H1 (cell line): ENCODE results near the gene E2F1. TPM values are rescaled to one million over a fixed set of nuclear protein-coding genes. Genes with fewer than 3 reads are reported as not detected.

ENCODE experiments used
- CTCF ChIA-PET: fragments of 300-600 bp; sonication (Branson Sonifier 250); formaldehyde crosslinking; loops from one replicate; lab custom pipeline; 2021; ENCODE audit not compliant: partially characterized antibody; lab: Charles Lee
- POLR2A ChIA-PET: fragments of 300-600 bp; sonication (Branson Sonifier 250); formaldehyde crosslinking; loops from one replicate; lab custom pipeline; 2021; ENCODE audit warnings: inconsistent platforms; ENCODE audit not compliant: partially characterized antibody; lab: Charles Lee
- DNase-seq, 2 experiments: peaks; one replicate each; pipeline versions ENCODE4 v3.0.0 to v3.0.0-alpha.2; 2010 to 2022; ENCODE audit warnings: low spot score in 2 of 2, low read depth in 1 of 2, mixed read lengths in 1 of 2
- FAIRE-seq: peaks from 2 replicates; lab custom pipeline; 2011; peaks lifted over from hg19 to GRCh38; lab: Jason Lieb, UNC
- H2AFZ ChIP-seq: 2 replicates; pipeline ENCODE4 v1.8.1; 2012; ENCODE audit warnings: low read length, inconsistent platforms
- H2AK5ac ChIP-seq: 2 replicates; pipeline ENCODE4 v1.6.1; 2013; ENCODE audit warnings: low read depth, low read length
- H2BK120ac ChIP-seq: replicated peaks from 2 replicates; pipeline ENCODE3; 2013; ENCODE audit warnings: low read depth, low read length, inconsistent platforms
- H2BK12ac ChIP-seq: 2 replicates; pipeline ENCODE4 v1.6.1; 2013; ENCODE audit warnings: low read depth, low read length
- H2BK15ac ChIP-seq: 2 replicates; pipeline ENCODE4 v1.6.1; 2013; ENCODE audit warnings: low read length
- H2BK20ac ChIP-seq: 2 replicates; pipeline ENCODE4 v1.6.1; 2013; ENCODE audit warnings: low read length
- H2BK5ac ChIP-seq: 2 replicates; pipeline ENCODE4 v1.6.1; 2013; ENCODE audit warnings: low read depth, low read length
- H3K14ac ChIP-seq: 2 replicates; pipeline ENCODE4 v1.6.1; 2013; ENCODE audit warnings: inconsistent platforms; ENCODE audit not compliant: insufficient read length
- H3K18ac ChIP-seq: 2 replicates; pipeline ENCODE4 v1.6.1; 2013; ENCODE audit warnings: low read length; ENCODE audit errors: extremely low read depth
- H3K23ac ChIP-seq: 2 replicates; pipeline ENCODE4 v1.6.1; 2013; ENCODE audit warnings: inconsistent platforms; ENCODE audit not compliant: insufficient read length
- H3K23me2 ChIP-seq: 2 replicates; pipeline ENCODE4 v1.6.1; 2013; ENCODE audit warnings: low read depth, low read length
- H3K27ac ChIP-seq: 2 replicates; pipeline ENCODE4 v1.6.1; 2011; ENCODE audit warnings: low read depth, low read length, inconsistent platforms
- H3K27me3 ChIP-seq, 4 experiments: replicated peaks in 1 of 4; 1 replicate in 1 of 4; 2 replicates in 3 of 4; pipeline versions ENCODE4 v1.6.1 to v1.8.1; 2011 to 2013; ENCODE audit warnings: low read length in 3 of 4, mild to moderate bottlenecking in 3 of 4, inconsistent platforms in 2 of 4, mixed read lengths in 2 of 4, moderate library complexity in 1 of 4; ENCODE audit not compliant: control insufficient read depth in 3 of 4, insufficient read depth in 3 of 4; ENCODE audit errors: extremely low read depth in 1 of 4
- H3K36me3 ChIP-seq, 4 experiments: 2 replicates each; pipeline versions ENCODE4 v1.6.1 to v1.8.1; 2011 to 2013; ENCODE audit warnings: mild to moderate bottlenecking in 4 of 4, low read length in 3 of 4, moderate library complexity in 2 of 4, control low read depth in 1 of 4, inconsistent platforms in 1 of 4; ENCODE audit not compliant: insufficient read depth in 4 of 4, control insufficient read depth in 2 of 4
- H3K4ac ChIP-seq: replicated peaks from 2 replicates; pipeline ENCODE3; 2013; ENCODE audit warnings: low read length, low read depth, mixed read lengths, inconsistent platforms; ENCODE audit not compliant: insufficient read length
- H3K4me1 ChIP-seq, 4 experiments: replicated peaks in 1 of 4; 1 replicate in 1 of 4; 2 replicates in 3 of 4; pipeline versions ENCODE4 v1.6.1 to v1.8.1; 2011 to 2013; ENCODE audit warnings: low read length in 3 of 4, inconsistent platforms in 2 of 4, mixed read lengths in 1 of 4; ENCODE audit not compliant: insufficient read depth in 4 of 4, control insufficient read depth in 3 of 4
- H3K4me2 ChIP-seq, 2 experiments: 2 replicates each; pipeline versions ENCODE4 v1.6.1 to v1.8.1; 2011 to 2013; ENCODE audit warnings: low read depth in 2 of 2, low read length in 2 of 2, control low read depth in 1 of 2, inconsistent platforms in 1 of 2, mild to moderate bottlenecking in 1 of 2; ENCODE audit not compliant: insufficient read depth in 1 of 2
- H3K4me3 ChIP-seq, 4 experiments: fragments of 200-600, 300-600 bp in 1 of 4; sonication (generic), shearing (Covaris generic), sonication (Bioruptor Twin) in 1 of 4; 2 replicates each; pipeline versions ENCODE4 v1.5.1 to v1.8.1; 2011 to 2016; ENCODE audit warnings: low read length in 4 of 4, low read depth in 3 of 4, control low read depth in 2 of 4, inconsistent platforms in 2 of 4, mild to moderate bottlenecking in 2 of 4, mixed read lengths in 1 of 4, moderate library complexity in 1 of 4; ENCODE audit not compliant: insufficient read depth in 2 of 4; ENCODE audit errors: extremely low read depth in 1 of 4
- H3K56ac ChIP-seq: replicated peaks from 2 replicates; pipeline ENCODE3; 2013; ENCODE audit warnings: low read depth, mild to moderate bottlenecking, mixed read lengths, low read length, inconsistent platforms; ENCODE audit not compliant: insufficient read length
- H3K79me1 ChIP-seq: 2 replicates; pipeline ENCODE4 v1.6.1; 2013; ENCODE audit warnings: low read depth, low read length, control low read depth
- H3K79me2 ChIP-seq, 2 experiments: 2 replicates each; pipeline versions ENCODE4 v1.6.1 to v1.8.1; 2012 to 2013; ENCODE audit warnings: low read length in 2 of 2, mild to moderate bottlenecking in 2 of 2, inconsistent platforms in 1 of 2; ENCODE audit not compliant: insufficient read depth in 2 of 2, control insufficient read depth in 1 of 2
- H3K9ac ChIP-seq, 4 experiments: replicated peaks in 1 of 4; 1 replicate in 1 of 4; 2 replicates in 3 of 4; pipeline versions ENCODE4 v1.6.1 to v1.8.1; 2011 to 2013; ENCODE audit warnings: low read depth in 3 of 4, low read length in 3 of 4, control low read depth in 2 of 4, mild to moderate bottlenecking in 2 of 4, moderate library complexity in 2 of 4, inconsistent platforms in 1 of 4; ENCODE audit errors: extremely low read depth in 1 of 4
- H3K9me3 ChIP-seq, 2 experiments: 2 replicates each; pipeline versions ENCODE4 v1.6.1 to v1.8.1; 2012 to 2013; ENCODE audit warnings: mild to moderate bottlenecking in 2 of 2, moderate library complexity in 2 of 2, control low read depth in 1 of 2, inconsistent platforms in 1 of 2, low read depth in 1 of 2, low read length in 1 of 2, mixed read lengths in 1 of 2; ENCODE audit not compliant: insufficient read depth in 2 of 2
- H4K20me1 ChIP-seq, 2 experiments: replicated peaks in 1 of 2; 2 replicates each; pipeline versions ENCODE3 to v1.8.1; 2011 to 2013; ENCODE audit warnings: inconsistent platforms in 2 of 2, low read length in 2 of 2, mild to moderate bottlenecking in 1 of 2; ENCODE audit not compliant: insufficient read depth in 2 of 2, control insufficient read depth in 1 of 2
- H4K5ac ChIP-seq: 2 replicates; pipeline ENCODE4 v1.6.1; 2013; ENCODE audit warnings: low read length, low read depth, mixed read lengths, inconsistent platforms; ENCODE audit not compliant: insufficient read length
- H4K8ac ChIP-seq: 2 replicates; pipeline ENCODE4 v1.8.0; 2013; ENCODE audit warnings: mild to moderate bottlenecking, moderate library complexity, low read length, inconsistent platforms; ENCODE audit not compliant: insufficient read depth; ENCODE audit errors: extremely low read depth
- H4K91ac ChIP-seq: replicated peaks from 2 replicates; pipeline ENCODE3; 2013; ENCODE audit warnings: low read length, mixed read lengths, inconsistent platforms; ENCODE audit not compliant: insufficient read length
- CBX5 ChIP-seq: fragments of 300-800, 300-1000 bp; sonication (generic); IDR thresholded peaks from 2 replicates; pipeline ENCODE4 v1.7.1; 2016; ENCODE audit warnings: antibody characterized with exemption, low read length, low read depth
- CBX8 ChIP-seq: fragments of 300-800, 300-1000 bp; sonication (generic); IDR thresholded peaks from 2 replicates; pipeline ENCODE4 v1.7.1; 2016; ENCODE audit warnings: low read depth, low read length, borderline replicate concordance
- EZH2 ChIP-seq: fragments of 200-600 bp; sonication (generic); IDR thresholded peaks from 2 replicates; pipeline ENCODE4 v1.7.1; 2012; ENCODE audit warnings: low read depth, mild to moderate bottlenecking, moderate library complexity, low read length, inconsistent platforms; ENCODE audit not compliant: severe bottlenecking
- KDM1A ChIP-seq: fragments of 200-600, 300-600 bp; sonication (generic); IDR thresholded peaks from 2 replicates; pipeline ENCODE4 v1.7.1; 2016; ENCODE audit warnings: mild to moderate bottlenecking, low read length, borderline replicate concordance
- MAFK ChIP-seq: IDR thresholded peaks from 2 replicates; pipeline ENCODE4 v1.6.1; 2012; ENCODE audit warnings: low read depth, mild to moderate bottlenecking, improper control_type of control experiment, low read length
- MAX ChIP-seq: IDR thresholded peaks from 2 replicates; pipeline ENCODE4 v1.6.1; 2012; ENCODE audit warnings: inconsistent platforms
- PHF8 ChIP-seq: fragments of 200-600 bp; sonication (generic); conservative IDR thresholded peaks from 2 replicates; pipeline ENCODE4 v1.7.1; 2012; ENCODE audit warnings: low read depth, mild to moderate bottlenecking, inconsistent platforms, low read length, moderate library complexity
- POU5F1 ChIP-seq: IDR thresholded peaks from 2 replicates; pipeline ENCODE4 v1.6.1; 2011; ENCODE audit warnings: low read depth, mild to moderate bottlenecking, low read length, moderate library complexity
- RNF2 ChIP-seq: fragments of 200-900, 300-1000 bp; sonication (generic); IDR thresholded peaks from 2 replicates; pipeline ENCODE4 v1.7.1; 2016; ENCODE audit warnings: borderline replicate concordance, low read depth, mild to moderate bottlenecking, antibody characterized with exemption, low read length; ENCODE audit not compliant: poor library complexity, severe bottlenecking; ENCODE audit errors: missing control alignments
- USF2 ChIP-seq: IDR thresholded peaks from 2 replicates; pipeline ENCODE4 v1.6.1; 2011; ENCODE audit warnings: low read length, improper control_type of control experiment
- WGBS, 2 experiments: shearing (Covaris generic) in 1 of 2; methylation state at CpG; one replicate each; pipeline versions ENCODE4 v1.1.6 to v1.1.7; 2013 to 2015; ENCODE audit warnings: low lambda C conversion rate in 2 of 2, mixed read lengths in 2 of 2, inconsistent platforms in 1 of 2, low coverage in 1 of 2, missing lambda C conversion rate in 1 of 2; ENCODE audit not compliant: insufficient replicate concordance in 2 of 2, insufficient coverage in 1 of 2, insufficient read length in 1 of 2; ENCODE audit errors: extremely low coverage in 1 of 2, missing lambda C conversion rate in 1 of 2; 5-methylcytosine and 5-hydroxymethylcytosine counted together
- polyA plus RNA-seq, 7 experiments: library from polyadenylated mRNA; depleted of rRNA in 3 of 7; stranded (reverse) in 5 of 7; unstranded in 2 of 7; fragments of >200 nt in 5 of 7; fragments of 200-250 nt in 2 of 7; gene quantifications; 1 replicate in 5 of 7; 2 replicates in 1 of 7; 4 replicates in 1 of 7; pipeline versions ENCODE4 v1.2.1 to v1.2.3, GENCODE V29; 2011 to 2013; ENCODE audit warnings: missing spikeins in 2 of 7, mixed read lengths in 2 of 7
- total RNA-seq: library from RNA; stranded (reverse); fragmentation: NEBNext Ultra II Directional; extraction: Animal tissue kit (Norgen Biotek cat#: 25700); gene quantifications from 2 replicates; pipeline ENCODE4 v1.2.1, GENCODE V29; 2021

Gene E2F1
- total and polyA plus RNA-seq, 2 of the 8 experiments (the other 6 are each of a cell fraction or from before 2014, with no cell fraction given) = 33.4 to 35.8 TPM

- Histone ChIP-seq H4K5ac (no peak overlapping the region), H2BK5ac (no peak overlapping the region), H3K23ac (no peak overlapping the region), H3K23me2 (no peaks in the 10 kb centered on the region), H3K27ac (no peak overlapping the region), H3K18ac (no peak overlapping the region), H3K4me1 (peaks cover 0 to 11% (median 1%) of the 10 kb centered on the region in 4 experiments; a peak in 4 of 7 replicates), H2AK5ac (no peak overlapping the region), H3K27me3 (no peaks in the 10 kb centered on the region), H3K14ac (no peak overlapping the region), H3K36me3 (peaks cover 0 to 11% (median 0%) of the 10 kb centered on the region in 4 experiments; a peak in 2 of 8 replicates), H4K8ac (no peak overlapping the region), H2AFZ (no peak overlapping the region), H2BK15ac (no peak overlapping the region), H3K9me3 (no peaks in the 10 kb centered on the region), H3K4me3 (no peak overlapping the region), H2BK120ac (no peak overlapping the region), H3K9ac (no peak overlapping the region), H3K79me2 (no peaks in the 10 kb centered on the region), H4K20me1 (peaks cover 0 to 8% of the 10 kb centered on the region in 2 experiments), H3K4ac (no peak overlapping the region), H3K4me2 (no peak overlapping the region), H3K56ac (no peak overlapping the region), H3K79me1 (no peaks in the 10 kb centered on the region), H2BK12ac (no peak overlapping the region), H4K91ac (no peak overlapping the region), H2BK20ac (no peak overlapping the region)
- WGBS, 2 experiments = 84% methylated on average over 12 of the region's 12 CpGs; no CpG with 5 or more reads in 1 of the 2 experiments
- FAIRE-seq (no peak), DNase-seq (no peak)
- ChIA-PET CTCF (interaction anchor here (5.0 kb wide), 1 partner anchor 11 kb away, joined by 31 read pairs; the partner anchor contains the start of gene ACTL10), POLR2A (no interaction called here)
- TF ChIP-seq USF2 (no peak), KDM1A (no peak), CBX5 (no peak), MAFK (no peak), EZH2 (no peak), CBX8 (no peak), PHF8 (no peak), MAX (no peak), RNF2 (no peak), POU5F1 (no peak)
Measured at GRCh38 chr20:33657704-33658095, 28.5 kb downstream of the E2F1 start.
